HG03045 (cell line): Measurements from ENCODE around the gene TEX13D.

Source experiments
- ATAC-seq: cut with Tn5 transposase; IDR thresholded peaks from one replicate; pipeline ENCODE4 v1.9.1; 2021; ENCODE audit warnings: mild to moderate bottlenecking, moderate library complexity; ENCODE audit not compliant: unreplicated experiment

TEX13D gene

DNA sequence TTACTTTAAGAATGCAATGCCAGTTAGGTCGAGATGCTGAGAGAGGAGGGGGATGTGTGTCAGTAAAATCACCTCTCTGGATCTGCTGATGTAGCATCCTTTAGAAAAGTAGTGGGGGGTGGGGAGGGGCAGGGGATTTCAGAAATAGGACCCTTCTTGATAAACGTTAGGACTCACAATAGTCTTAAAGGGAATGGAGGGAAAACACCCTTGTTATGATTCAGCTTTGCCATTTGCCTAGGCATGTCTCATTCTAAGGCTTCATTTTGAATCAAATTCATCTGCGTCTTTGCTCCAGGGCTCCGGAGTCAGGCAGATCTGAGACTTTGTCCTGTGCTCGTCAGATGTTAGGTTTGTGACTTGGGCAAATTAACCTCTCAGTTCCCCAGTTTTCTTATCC, 14.8 kb downstream of the TEX13D start:
- no peak for ATAC-seq

DNA sequence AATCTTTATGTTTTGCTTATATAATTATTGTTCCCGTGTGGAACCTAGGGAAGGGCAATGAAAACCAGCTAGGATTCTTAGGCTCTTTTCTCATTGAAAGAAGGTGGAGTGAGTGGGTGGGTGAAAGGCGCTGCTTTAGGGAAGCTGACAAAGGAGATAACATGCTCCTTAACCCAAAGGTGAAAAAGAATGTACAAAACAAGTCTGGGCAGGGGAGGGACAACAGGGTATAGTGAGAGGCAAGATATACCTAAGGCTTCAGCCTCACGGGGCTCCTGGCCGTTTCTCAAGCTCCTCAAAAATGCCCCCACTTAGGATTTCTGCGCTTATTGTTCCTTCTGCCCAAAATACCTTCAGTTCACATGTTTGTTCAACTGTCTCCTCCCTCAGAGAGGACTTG, 15.7 kb downstream of the TEX13D start:
- ATAC-seq: no peak

GRCh38 chrX:124348885-124349453, 16.5 kb downstream of the TEX13D start:
- no peak for ATAC-seq

DNA sequence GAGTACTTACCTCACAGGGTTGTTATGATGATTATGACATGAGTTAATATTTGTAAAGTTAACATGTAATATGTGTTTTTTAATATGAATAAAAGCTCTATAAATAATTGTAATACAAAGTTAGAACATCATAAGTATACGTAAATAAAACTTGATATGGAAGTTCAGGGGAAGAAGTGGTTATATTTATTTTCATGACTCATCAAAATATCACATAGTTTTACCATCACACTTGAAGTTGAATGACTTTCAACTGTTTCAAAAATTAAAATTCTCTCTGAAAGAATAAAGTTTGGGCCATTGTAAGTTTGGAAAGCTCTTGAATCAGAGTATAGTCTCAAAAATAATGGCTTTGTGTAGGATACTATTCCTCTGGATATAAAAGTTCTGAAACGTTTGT, 22.2 kb downstream of the TEX13D start:
- no peak for ATAC-seq

GRCh38 chrX:124358800-124359383, 26.4 kb downstream of the TEX13D start:
- no peak for ATAC-seq

- no peak for ATAC-seq
Observed at GRCh38 chrX:124362072-124362471, 29.6 kb downstream of the TEX13D start.

GRCh38 chrX:124362761-124363160, 30.3 kb downstream of the TEX13D start:
- no peak for ATAC-seq

DNA sequence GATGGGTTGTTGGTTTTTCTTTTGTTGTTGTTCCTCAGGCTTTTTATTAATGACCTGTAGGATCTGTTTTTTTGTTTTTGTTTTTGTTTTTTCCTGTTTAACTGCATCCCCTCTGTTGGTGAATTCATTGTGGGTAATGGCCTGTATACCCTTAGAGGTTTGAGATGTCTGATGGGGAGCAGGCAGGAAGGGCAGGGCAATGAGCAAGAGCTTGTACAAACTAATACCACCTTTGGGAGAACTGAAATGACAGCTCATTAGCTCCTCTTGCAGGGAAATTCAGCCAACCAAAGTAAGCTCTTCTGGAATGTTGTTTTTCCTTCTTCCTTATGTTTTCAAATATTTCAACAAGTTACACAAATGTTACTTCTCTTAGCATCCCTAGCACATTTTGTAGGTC, 37.3 kb downstream of the TEX13D start:
- no peak for ATAC-seq

DNA sequence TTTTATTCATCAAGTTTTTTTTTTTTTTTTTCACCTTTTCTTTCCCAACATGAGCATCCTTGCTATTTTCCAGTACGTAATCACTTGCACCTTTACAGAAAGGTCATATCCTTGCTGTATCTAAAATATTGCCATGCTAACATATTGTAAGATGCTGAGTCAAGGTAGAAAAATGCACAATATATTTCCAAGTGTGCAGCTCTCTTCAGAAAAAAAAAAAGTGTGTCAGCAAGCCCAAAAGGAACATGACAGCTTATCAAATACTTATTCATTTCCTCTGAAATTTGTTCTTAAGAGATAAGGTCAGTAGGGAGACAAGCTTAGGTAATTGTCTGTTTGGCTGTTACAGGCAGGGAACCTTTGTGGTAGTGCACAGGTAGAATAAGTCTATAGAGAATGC, 40.9 kb downstream of the TEX13D start:
- no peak for ATAC-seq

DNA sequence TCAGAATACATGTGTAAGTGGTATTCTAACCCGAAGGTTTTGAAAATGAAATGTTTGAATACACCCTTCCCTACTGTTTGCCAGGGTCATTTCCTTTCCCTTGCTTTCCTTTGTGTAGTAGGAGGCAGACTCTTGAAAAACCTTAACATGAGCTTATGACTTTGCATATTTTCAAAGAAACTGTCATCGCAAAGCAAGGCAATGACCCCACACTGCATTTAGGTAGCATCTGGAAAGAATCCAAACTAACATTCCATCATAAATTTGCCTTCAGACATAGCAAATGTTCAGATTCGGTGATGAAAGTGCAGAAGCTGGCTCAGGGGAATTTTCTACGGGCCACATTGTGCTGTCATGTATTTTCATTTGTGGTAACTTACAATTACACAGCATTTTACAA, 46.2 kb downstream of the TEX13D start:
- no peak for ATAC-seq

- no peak for ATAC-seq
Observed at GRCh38 chrX:124383354-124383753, 50.9 kb downstream of the TEX13D start.

DNA sequence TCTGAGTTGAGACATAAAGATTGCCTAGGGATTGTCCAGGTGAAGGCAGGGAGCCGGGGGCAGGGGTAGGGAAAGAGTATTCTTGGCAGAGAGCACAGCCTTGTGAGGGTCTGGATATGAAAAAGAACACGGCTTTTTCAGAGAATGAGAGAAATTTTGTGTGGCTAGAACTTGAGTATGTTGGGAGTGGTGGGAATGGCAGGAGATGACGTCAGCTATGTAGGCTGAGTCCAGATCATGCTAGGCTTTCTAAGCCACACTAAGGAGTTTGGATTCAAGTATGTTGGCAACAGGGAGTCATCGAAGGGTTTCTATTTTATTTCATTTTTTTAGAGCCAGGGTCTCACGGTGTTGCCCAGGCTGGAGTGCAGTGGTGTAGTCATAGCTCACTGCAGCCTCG, 53.9 kb downstream of the TEX13D start:
- no peak for ATAC-seq
